Central memory CD8-positive, alpha-beta T cell (primary cell): ENCODE data around the gene ICAM5.

Source experiments
- ATAC-seq: fragments of 150-1000 bp; cut with Tn5 transposase; replicated peaks from 2 replicates; pipeline ENCODE4 v1.10.0; 2022; ENCODE audit warnings: mild to moderate bottlenecking, moderate FRiP score, moderate number of reproducible peaks; ENCODE audit not compliant: poor library complexity, severe bottlenecking; ENCODE audit errors: extremely low read depth
- DNase-seq, 2 donors: peaks; one replicate each; pipeline ENCODE4 v3.0.0; 2021; ENCODE audit warnings: low spot score in 2 of 2
- H3K27ac Mint-ChIP-seq: one replicate; pipeline ENCODE4 v1.8.0; 2022; ENCODE audit warnings: low read depth, mild to moderate bottlenecking, moderate library complexity, mixed read lengths
- H3K27me3 Mint-ChIP-seq: one replicate; pipeline ENCODE4 v1.8.0; 2022; ENCODE audit warnings: mixed read lengths
- H3K36me3 Mint-ChIP-seq: one replicate; pipeline ENCODE4 v1.8.0; 2022; ENCODE audit warnings: mild to moderate bottlenecking, moderate library complexity, mixed read lengths; ENCODE audit not compliant: insufficient read depth
- H3K4me1 Mint-ChIP-seq: one replicate; pipeline ENCODE4 v1.8.0; 2022; ENCODE audit warnings: mixed read lengths
- H3K4me3 Mint-ChIP-seq: one replicate; pipeline ENCODE4 v1.8.0; 2022; ENCODE audit warnings: mild to moderate bottlenecking, moderate library complexity, mixed read lengths
- H3K9me3 Mint-ChIP-seq: one replicate; pipeline ENCODE4 v1.8.0; 2022; ENCODE audit warnings: mixed read lengths

The ICAM5 gene

DNA sequence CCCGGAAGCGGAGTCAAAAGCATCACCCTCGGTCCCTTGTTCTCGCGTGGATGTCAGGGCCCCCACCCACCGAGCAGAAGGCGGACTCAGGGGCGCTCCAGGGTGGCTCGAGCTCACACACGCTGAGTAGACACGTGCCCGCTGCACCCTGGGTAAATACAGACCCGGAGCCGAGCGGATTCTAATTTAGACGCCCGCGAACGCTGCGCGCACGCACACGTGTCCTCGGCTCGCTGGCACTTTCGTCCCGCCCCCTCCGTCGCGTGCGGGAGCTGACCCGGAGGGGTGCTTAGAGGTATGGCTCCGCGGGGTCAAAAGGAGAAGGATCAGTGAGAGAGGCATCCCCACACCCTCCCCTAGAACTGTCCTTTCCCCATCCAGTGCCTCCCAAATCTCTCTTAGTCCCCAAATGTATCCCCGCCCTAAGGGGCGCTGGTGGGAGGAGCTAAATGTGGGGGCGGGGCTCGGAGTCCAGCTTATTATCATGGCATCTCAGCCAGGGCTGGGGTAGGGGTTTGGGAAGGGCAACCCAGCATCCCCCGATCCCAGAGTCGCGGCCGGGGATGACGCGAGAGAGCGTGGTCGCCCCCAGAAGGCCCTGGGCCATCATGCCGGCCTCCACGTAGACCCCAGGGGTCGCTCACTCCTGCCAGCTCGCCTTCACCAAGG lies 451 bp upstream of the ICAM5 start:
- Mint-ChIP-seq H3K4me1 (peaks cover 55% of the 10 kb centered on the region), H3K27ac (no peak overlapping the region), H3K27me3 (peaks cover 62% of the 10 kb centered on the region), H3K4me3 (peak overlapping the region; percentile 87), H3K36me3 (peaks cover 32% of the 10 kb centered on the region), H3K9me3 (no peaks in the 10 kb centered on the region)
- DNase-seq (peak; percentile 48 to 64), ATAC-seq (peak; percentile 75)

DNA sequence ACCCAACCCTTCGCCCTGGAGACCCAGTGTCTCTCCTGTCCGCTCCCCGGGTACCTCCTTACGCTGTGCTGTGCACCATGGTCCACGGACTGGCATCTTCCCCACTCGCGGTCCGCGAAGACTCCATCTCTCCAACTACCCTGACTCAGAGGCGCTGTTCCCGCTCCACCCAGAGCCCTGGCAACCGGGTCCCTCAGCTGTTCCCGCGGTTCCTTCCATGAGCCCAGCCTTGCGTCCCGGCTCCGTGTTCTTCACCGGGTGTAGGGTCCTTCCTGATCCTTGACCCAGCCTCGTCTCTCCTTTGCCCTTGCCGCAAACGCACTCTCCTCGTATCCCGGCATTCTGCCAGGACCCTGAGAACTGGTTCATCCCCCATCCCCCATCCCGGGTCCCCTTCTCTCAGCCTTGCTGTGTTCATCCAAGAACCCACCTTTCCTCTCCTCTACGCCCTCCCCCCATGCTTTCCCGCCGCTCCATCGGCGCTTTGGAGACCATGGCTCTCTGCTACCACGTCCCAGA lies 664 bp downstream of the ICAM5 start:
- no peaks in the 10 kb centered on the region for H3K9me3 Mint-ChIP-seq
- DNase-seq (no peak), ATAC-seq (no peak)
- H3K27ac Mint-ChIP-seq: peak overlapping the region; percentile 92
- H3K4me3 Mint-ChIP-seq: peak overlapping the region; percentile 87
- H3K4me1 Mint-ChIP-seq: peaks cover 57% of the 10 kb centered on the region
- peaks cover 23% of the 10 kb centered on the region for H3K36me3 Mint-ChIP-seq
- H3K27me3 Mint-ChIP-seq: peaks cover 62% of the 10 kb centered on the region

DNA sequence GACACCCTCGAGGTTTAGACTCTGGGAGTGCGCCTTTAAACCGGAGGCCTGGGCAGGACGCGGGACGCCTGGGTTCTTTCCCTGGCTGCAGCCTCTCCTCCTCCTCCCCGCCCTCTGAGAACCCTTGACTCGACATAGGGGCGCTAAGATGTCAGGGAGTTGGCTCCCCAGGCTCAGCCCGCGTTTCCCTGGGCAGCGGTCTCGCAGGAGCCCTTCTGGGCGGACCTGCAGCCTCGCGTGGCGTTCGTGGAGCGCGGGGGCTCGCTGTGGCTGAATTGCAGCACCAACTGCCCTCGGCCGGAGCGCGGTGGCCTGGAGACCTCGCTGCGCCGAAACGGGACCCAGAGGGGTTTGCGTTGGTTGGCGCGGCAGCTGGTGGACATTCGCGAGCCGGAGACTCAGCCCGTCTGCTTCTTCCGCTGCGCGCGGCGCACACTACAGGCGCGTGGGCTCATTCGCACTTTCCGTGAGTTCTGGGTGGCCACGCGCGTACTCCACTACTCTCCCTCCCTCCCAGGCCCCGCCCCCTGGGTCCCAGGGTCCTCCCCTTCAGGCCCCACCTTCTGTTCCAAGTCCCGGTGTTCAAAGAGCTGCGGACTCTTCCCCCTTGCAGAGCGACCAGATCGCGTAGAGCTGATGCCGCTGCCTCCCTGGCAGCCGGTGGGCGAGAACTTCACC lies 1.3 kb downstream of the ICAM5 start:
- Mint-ChIP-seq H3K36me3 (peaks cover 19% of the 10 kb centered on the region), H3K4me3 (peak overlapping the region; percentile 87), H3K27me3 (peaks cover 62% of the 10 kb centered on the region), H3K4me1 (peaks cover 63% of the 10 kb centered on the region), H3K9me3 (no peaks in the 10 kb centered on the region), H3K27ac (no peak overlapping the region)
- ATAC-seq (peak; percentile 5), DNase-seq (peak in 1 of 2 donors; percentile 16)

DNA sequence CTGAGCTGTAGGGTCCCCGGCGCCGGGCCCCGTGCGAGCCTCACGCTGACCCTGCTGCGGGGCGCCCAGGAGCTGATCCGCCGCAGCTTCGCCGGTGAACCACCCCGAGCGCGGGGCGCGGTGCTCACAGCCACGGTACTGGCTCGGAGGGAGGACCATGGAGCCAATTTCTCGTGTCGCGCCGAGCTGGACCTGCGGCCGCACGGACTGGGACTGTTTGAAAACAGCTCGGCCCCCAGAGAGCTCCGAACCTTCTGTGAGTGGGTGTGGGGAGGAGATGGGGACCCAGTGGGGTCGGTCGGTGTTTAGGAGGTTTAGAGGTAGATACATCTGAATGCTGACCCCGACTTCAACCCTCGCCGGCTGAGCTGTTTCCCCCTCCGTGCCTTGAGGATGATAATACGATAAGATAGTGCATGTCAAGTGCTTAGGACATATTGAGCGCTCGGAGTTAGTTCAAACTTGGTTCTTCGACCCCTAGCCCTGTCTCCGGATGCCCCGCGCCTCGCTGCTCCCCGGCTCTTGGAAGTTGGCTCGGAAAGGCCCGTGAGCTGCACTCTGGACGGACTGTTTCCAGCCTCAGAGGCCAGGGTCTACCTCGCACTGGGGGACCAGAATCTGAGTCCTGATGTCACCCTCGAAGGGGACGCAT lies 1.9 kb downstream of the ICAM5 start:
- Mint-ChIP-seq H3K4me1 (peaks cover 57% of the 10 kb centered on the region), H3K27me3 (peaks cover 62% of the 10 kb centered on the region)

DNA sequence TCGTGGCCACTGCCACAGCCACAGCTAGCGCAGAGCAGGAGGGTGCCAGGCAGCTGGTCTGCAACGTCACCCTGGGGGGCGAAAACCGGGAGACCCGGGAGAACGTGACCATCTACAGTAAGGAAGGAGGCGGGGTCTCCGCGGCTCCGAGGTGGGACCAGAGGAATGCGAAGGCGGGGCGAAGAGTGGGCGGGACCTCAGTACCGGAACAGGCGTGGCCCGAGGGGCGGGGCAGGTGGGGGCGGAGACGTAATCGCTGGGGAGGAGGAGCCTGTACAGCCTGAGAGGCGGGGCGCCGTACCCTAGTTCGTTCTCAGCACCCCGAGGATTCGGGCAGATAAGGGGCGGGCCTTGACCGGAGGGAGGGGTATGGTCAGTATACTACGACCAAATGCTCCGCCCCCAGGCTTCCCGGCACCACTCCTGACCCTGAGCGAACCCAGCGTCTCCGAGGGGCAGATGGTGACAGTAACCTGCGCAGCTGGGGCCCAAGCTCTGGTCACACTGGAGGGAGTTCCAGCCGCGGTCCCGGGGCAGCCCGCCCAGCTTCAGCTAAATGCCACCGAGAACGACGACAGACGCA lies 2.5 kb downstream of the ICAM5 start:
- H3K4me1 Mint-ChIP-seq: peaks cover 52% of the 10 kb centered on the region
- H3K27ac Mint-ChIP-seq: peak overlapping the region; percentile 85
- H3K4me3 Mint-ChIP-seq: peak overlapping the region; percentile 87
- ATAC-seq (no peak), DNase-seq (peak in 1 of 2 donors; percentile 48)
- no peaks in the 10 kb centered on the region for H3K9me3 Mint-ChIP-seq
- peaks cover 16% of the 10 kb centered on the region for H3K36me3 Mint-ChIP-seq
- peaks cover 62% of the 10 kb centered on the region for H3K27me3 Mint-ChIP-seq

More for the DNA sequence above, 1.9 kb downstream of the ICAM5 start:
- ATAC-seq: no peak
- DNase-seq: no peak
- H3K27ac Mint-ChIP-seq: peak overlapping the region; percentile 85
- peaks cover 16% of the 10 kb centered on the region for H3K36me3 Mint-ChIP-seq
- H3K9me3 Mint-ChIP-seq: no peaks in the 10 kb centered on the region
- H3K4me3 Mint-ChIP-seq: peak overlapping the region; percentile 87

GRCh38 chr19:10292789-10293636 lies 3.3 kb downstream of the ICAM5 start:
- DNase-seq: no peak
- Mint-ChIP-seq H3K4me3 (peak overlapping the region; percentile 87), H3K36me3 (peaks cover 15% of the 10 kb centered on the region), H3K27ac (peak overlapping the region; percentile 85), H3K9me3 (no peaks in the 10 kb centered on the region), H3K4me1 (peaks cover 52% of the 10 kb centered on the region), H3K27me3 (peaks cover 55% of the 10 kb centered on the region)
- ATAC-seq: no peak

DNA sequence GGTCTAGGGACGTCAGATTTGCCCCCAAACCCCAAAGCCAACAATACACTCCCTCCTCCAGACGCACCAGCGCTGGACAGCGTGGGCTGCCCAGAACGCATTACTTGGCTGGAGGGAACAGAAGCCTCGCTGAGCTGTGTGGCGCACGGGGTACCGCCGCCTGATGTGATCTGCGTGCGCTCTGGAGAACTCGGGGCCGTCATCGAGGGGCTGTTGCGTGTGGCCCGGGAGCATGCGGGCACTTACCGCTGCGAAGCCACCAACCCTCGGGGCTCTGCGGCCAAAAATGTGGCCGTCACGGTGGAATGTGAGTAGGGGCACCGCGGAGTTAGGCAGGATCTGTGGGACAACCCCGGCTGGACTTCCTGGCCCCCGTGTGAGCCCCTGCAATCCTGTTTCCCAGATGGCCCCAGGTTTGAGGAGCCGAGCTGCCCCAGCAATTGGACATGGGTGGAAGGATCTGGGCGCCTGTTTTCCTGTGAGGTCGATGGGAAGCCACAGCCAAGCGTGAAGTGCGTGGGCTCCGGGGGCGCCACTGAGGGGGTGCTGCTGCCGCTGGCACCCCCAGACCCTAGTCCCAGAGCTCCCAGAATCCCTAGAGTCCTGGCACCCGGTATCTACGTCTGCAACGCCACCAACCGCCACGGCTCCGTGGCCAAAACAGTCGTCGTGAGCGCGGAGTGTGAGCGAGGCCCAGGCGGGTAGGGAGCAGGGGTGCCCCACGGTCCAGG lies 4.0 kb downstream of the ICAM5 start:
- DNase-seq (no peak), ATAC-seq (no peak)
- Mint-ChIP-seq H3K27ac (peak overlapping the region; percentile 85), H3K4me3 (peak overlapping the region; percentile 87), H3K9me3 (no peaks in the 10 kb centered on the region), H3K4me1 (peaks cover 48% of the 10 kb centered on the region), H3K27me3 (peaks cover 48% of the 10 kb centered on the region), H3K36me3 (peaks cover 15% of the 10 kb centered on the region)

DNA sequence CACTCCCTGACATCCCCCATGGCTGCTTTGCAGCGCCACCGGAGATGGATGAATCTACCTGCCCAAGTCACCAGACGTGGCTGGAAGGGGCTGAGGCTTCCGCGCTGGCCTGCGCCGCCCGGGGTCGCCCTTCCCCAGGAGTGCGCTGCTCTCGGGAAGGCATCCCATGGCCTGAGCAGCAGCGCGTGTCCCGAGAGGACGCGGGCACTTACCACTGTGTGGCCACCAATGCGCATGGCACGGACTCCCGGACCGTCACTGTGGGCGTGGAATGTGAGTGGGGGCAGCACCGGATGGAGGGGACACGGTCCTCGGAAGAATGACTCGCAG lies 4.6 kb downstream of the ICAM5 start:
- Mint-ChIP-seq H3K4me3 (peak overlapping the region; percentile 80), H3K27ac (no peak overlapping the region), H3K27me3 (peaks cover 42% of the 10 kb centered on the region), H3K36me3 (peaks cover 13% of the 10 kb centered on the region), H3K4me1 (peaks cover 42% of the 10 kb centered on the region), H3K9me3 (no peaks in the 10 kb centered on the region)
- ATAC-seq: no peak
- no peak for DNase-seq

DNA sequence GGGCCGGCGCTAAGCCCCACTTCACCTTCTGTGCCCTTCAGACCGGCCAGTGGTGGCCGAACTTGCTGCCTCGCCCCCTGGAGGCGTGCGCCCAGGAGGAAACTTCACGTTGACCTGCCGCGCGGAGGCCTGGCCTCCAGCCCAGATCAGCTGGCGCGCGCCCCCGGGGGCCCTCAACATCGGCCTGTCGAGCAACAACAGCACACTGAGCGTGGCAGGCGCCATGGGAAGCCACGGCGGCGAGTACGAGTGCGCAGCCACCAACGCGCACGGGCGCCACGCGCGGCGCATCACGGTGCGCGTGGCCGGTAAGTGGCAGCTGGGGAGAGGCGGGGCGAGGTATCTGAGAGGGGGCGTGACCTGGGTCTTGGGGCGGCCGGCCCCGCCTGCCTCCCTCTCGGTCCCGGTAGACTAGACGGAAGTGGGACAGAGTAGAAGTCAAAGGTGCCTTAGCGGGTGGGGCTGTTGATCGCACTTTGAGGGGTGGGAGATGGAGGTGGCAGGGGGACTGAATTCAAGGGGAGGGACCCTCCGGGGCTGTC lies 5.6 kb downstream of the ICAM5 start:
- peak overlapping the region; percentile 80 for H3K4me3 Mint-ChIP-seq
- peaks cover 36% of the 10 kb centered on the region for H3K4me1 Mint-ChIP-seq
- no peaks in the 10 kb centered on the region for H3K9me3 Mint-ChIP-seq
- peaks cover 33% of the 10 kb centered on the region for H3K27me3 Mint-ChIP-seq
- peak; percentile 70 for ATAC-seq
- H3K27ac Mint-ChIP-seq: peak overlapping the region; percentile 66
- peak; percentile 52 to 63 for DNase-seq
- H3K36me3 Mint-ChIP-seq: peaks cover 12% of the 10 kb centered on the region

- ATAC-seq (no peak), DNase-seq (no peak)
- peak overlapping the region; percentile 66 for H3K27ac Mint-ChIP-seq
- H3K4me3 Mint-ChIP-seq: peak overlapping the region; percentile 80
- H3K27me3 Mint-ChIP-seq: peaks cover 27% of the 10 kb centered on the region
- H3K4me1 Mint-ChIP-seq: peaks cover 30% of the 10 kb centered on the region
- H3K9me3 Mint-ChIP-seq: no peaks in the 10 kb centered on the region
- peaks cover 11% of the 10 kb centered on the region for H3K36me3 Mint-ChIP-seq
These were observed 6.3 kb downstream of the ICAM5 start for GRCh38 chr19:10295847-10296591.
